HepG2 (cell line): ENCODE results near the gene CGREF1. TPM values are rescaled to one million over a fixed set of nuclear protein-coding genes. Genes with fewer than 3 reads are reported as not detected.

ENCODE experiments used
- AGO1 ChIP-seq: fragments of 200-400 bp; formaldehyde crosslinking; IDR thresholded peaks from 2 replicates; pipeline ENCODE4 v1.6.1; 2017; ENCODE audit warnings: mild to moderate bottlenecking, low read depth, low read length, moderate library complexity; ENCODE audit not compliant: poor library complexity, severe bottlenecking
- FOXM1 ChIP-seq: sonication (generic); formaldehyde crosslinking; IDR thresholded peaks from 2 replicates; pipeline ENCODE4 v1.5.0; 2020; ENCODE audit warnings: missing genetic modification reagents
- NR2F1 ChIP-seq, 2 experiments: fragments of 450-650 bp in 1 of 2; formaldehyde crosslinking in 1 of 2; IDR thresholded peaks; 2 replicates each; pipeline versions ENCODE4 v1.5.0 to v1.6.1; 2016 to 2020; ENCODE audit warnings: mild to moderate bottlenecking in 1 of 2, missing compliant biosample characterization in 1 of 2, missing genetic modification reagents in 1 of 2, moderate library complexity in 1 of 2
- RXRB ChIP-seq: IDR thresholded peaks from 2 replicates; pipeline ENCODE4 v1.6.1; 2016; ENCODE audit warnings: borderline replicate concordance, missing genetic modification reagents, missing compliant biosample characterization
- SALL1 ChIP-seq: sonication (generic); formaldehyde crosslinking; IDR thresholded peaks from 2 replicates; pipeline ENCODE4 v1.8.0; 2022; ENCODE audit warnings: mild to moderate bottlenecking, missing genetic modification reagents
- SMYD3 ChIP-seq: sonication (generic); formaldehyde crosslinking; IDR thresholded peaks from 2 replicates; pipeline ENCODE4 v1.8.1; 2023; ENCODE audit warnings: mild to moderate bottlenecking, missing genetic modification reagents
- ZMYM2 ChIP-seq: sonication (generic); formaldehyde crosslinking; IDR thresholded peaks from 2 replicates; pipeline ENCODE4 v1.8.0; 2022; ENCODE audit warnings: mild to moderate bottlenecking, missing genetic modification reagents
- ZNF101 ChIP-seq: sonication (generic); formaldehyde crosslinking; IDR thresholded peaks from 2 replicates; pipeline ENCODE4 v1.4.0; 2020; ENCODE audit warnings: mild to moderate bottlenecking, low read depth, missing genetic modification reagents, borderline replicate concordance
- ZNF205 ChIP-seq: IDR thresholded peaks from 2 replicates; pipeline ENCODE4 v1.6.1; 2018; ENCODE audit warnings: missing biosample characterization, missing genetic modification reagents
- ZNF326 ChIP-seq: sonication (generic); formaldehyde crosslinking; IDR thresholded peaks from 2 replicates; pipeline ENCODE4 v1.4.0; 2020; ENCODE audit warnings: missing genetic modification reagents, borderline replicate concordance
- ZNF761 ChIP-seq: sonication (generic); formaldehyde crosslinking; conservative IDR thresholded peaks from 2 replicates; pipeline ENCODE4 v1.4.0; 2020; ENCODE audit warnings: mild to moderate bottlenecking, missing genetic modification reagents
- ZNF792 ChIP-seq: IDR thresholded peaks from 2 replicates; pipeline ENCODE4 v1.6.1; 2016
- ZSCAN20 ChIP-seq: sonication (generic); formaldehyde crosslinking; IDR thresholded peaks from 2 replicates; pipeline ENCODE4 v1.4.0; 2020; ENCODE audit warnings: missing genetic modification reagents, mild to moderate bottlenecking, borderline replicate concordance
- polyA plus RNA-seq, 8 experiments: library from polyadenylated mRNA; depleted of rRNA in 3 of 8; stranded (reverse) in 7 of 8; unstranded in 1 of 8; fragments of >200 nt; fragmentation: Illumina TruSeq in 4 of 8; extraction: Trizol in 4 of 8; gene quantifications; 2 replicates each; pipeline versions ENCODE4 v1.2.1 to v1.2.3, GENCODE V29; 2011 to 2016; ENCODE audit warnings: low read depth in 4 of 8, missing spikeins in 1 of 8, mixed read lengths in 1 of 8; ENCODE audit not compliant: insufficient read depth in 1 of 8
- total RNA-seq, 5 experiments: library from RNA; depleted of rRNA; stranded (reverse); fragments of >200 nt; fragmentation: Illumina TruSeq; extraction: Trizol; gene quantifications; 2 replicates each; pipeline ENCODE4 v1.2.3, GENCODE V29; 2016; ENCODE audit warnings: low read depth in 1 of 5
- TF ChIP-seq, protein P1 (sequence below), 2 experiments: fragments of 450-650 bp in 1 of 2; sonication (generic) in 1 of 2; formaldehyde crosslinking in 1 of 2; IDR thresholded peaks; 2 replicates each; pipeline versions ENCODE4 v1.6.1 to v1.8.0; 2016 to 2022; ENCODE audit warnings: antibody characterized with exemption in 1 of 2, mild to moderate bottlenecking in 1 of 2, missing genetic modification reagents in 1 of 2
- TF ChIP-seq, protein P2 (sequence below): sonication (generic); formaldehyde crosslinking; IDR thresholded peaks from 2 replicates; pipeline ENCODE4 v1.4.0; 2020; ENCODE audit warnings: low read depth, missing genetic modification reagents

CGREF1 gene
- total and polyA plus RNA-seq, 2 of the 13 experiments (the other 11 are each of a cell fraction or from before 2014, with no cell fraction given) = 13.9 to 23.4 TPM

DNA sequence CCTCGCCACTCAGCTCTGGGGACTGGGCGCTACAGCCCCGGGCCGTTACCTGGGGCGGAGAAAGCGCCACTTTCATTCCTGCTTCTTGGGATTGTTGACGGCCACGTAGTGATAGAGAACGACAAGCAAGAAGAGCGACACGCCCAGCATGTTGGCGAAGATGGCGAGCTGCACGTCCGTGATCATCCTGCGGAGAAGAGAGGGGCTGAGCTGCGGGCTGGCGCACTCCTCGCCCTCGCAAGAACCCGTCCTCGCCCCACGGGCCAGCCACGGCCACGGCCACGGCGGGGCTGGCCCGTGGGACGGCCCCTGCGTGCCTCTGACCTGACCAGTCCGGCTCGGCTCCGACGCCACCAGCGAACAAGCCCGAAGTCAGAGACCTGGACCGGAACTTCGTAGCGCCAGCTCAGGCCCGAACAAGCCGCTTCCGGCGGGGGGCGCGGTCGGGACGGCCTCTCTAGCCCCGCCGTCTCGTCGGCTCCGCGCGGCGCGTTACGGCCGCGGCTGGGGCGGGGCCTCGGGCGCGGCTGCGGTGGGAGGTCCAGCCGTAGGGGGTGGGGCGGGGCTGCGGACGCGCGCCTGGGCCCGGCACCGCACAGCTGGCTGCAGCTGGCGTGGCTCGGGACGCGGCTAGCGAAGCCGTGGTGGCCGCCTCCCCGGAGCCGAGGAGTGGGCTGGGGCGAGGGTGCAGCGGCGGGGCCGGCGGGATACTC lies 47.5 kb downstream of the CGREF1 start, which contains the start of gene OST4 (continued):
- peak; percentile 17; the same call in 1 of the 2 replicates for TF ChIP-seq SMYD3
- no peak for TF ChIP-seq ZNF326 (CRISPR knock-in tag)
- peak; percentile 67 for TF ChIP-seq AGO1
- TF ChIP-seq ZNF101 (CRISPR knock-in tag) = no peak
- TF ChIP-seq ZNF205 (CRISPR knock-in tag) = peak; percentile 40; the same call in 1 of the 2 replicates
- TF ChIP-seq, protein P1, sequence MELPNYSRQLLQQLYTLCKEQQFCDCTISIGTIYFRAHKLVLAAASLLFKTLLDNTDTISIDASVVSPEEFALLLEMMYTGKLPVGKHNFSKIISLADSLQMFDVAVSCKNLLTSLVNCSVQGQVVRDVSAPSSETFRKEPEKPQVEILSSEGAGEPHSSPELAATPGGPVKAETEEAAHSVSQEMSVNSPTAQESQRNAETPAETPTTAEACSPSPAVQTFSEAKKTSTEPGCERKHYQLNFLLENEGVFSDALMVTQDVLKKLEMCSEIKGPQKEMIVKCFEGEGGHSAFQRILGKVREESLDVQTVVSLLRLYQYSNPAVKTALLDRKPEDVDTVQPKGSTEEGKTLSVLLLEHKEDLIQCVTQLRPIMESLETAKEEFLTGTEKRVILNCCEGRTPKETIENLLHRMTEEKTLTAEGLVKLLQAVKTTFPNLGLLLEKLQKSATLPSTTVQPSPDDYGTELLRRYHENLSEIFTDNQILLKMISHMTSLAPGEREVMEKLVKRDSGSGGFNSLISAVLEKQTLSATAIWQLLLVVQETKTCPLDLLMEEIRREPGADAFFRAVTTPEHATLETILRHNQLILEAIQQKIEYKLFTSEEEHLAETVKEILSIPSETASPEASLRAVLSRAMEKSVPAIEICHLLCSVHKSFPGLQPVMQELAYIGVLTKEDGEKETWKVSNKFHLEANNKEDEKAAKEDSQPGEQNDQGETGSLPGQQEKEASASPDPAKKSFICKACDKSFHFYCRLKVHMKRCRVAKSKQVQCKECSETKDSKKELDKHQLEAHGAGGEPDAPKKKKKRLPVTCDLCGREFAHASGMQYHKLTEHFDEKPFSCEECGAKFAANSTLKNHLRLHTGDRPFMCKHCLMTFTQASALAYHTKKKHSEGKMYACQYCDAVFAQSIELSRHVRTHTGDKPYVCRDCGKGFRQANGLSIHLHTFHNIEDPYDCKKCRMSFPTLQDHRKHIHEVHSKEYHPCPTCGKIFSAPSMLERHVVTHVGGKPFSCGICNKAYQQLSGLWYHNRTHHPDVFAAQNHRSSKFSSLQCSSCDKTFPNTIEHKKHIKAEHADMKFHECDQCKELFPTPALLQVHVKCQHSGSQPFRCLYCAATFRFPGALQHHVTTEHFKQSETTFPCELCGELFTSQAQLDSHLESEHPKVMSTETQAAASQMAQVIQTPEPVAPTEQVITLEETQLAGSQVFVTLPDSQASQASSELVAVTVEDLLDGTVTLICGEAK (IDR thresholded peaks at IDR 0.05) = peak; percentile 52; the same call in 1 of the 2 replicates
- TF ChIP-seq, protein P1 (CRISPR knock-in tag; IDR thresholded peaks at IDR 0.05) = no peak; the same call in 1 of the 2 replicates
- TF ChIP-seq NR2F1 (CRISPR knock-in tag; IDR thresholded peaks at IDR 0.05) = 0 out of 4 replicates have a peak, but pooled peaks of 1 of the 2 experiments have one; percentile 6
- TF ChIP-seq ZSCAN20 (CRISPR knock-in tag) = peak; percentile 29; the same call in 1 of the 2 replicates
- TF ChIP-seq RXRB (CRISPR knock-in tag) = peak; percentile 52; the same call in 1 of the 2 replicates
- TF ChIP-seq ZNF761 (CRISPR knock-in tag) = 0 out of 2 replicates have a peak, but pooled peaks have one; percentile 17
- TF ChIP-seq, protein P2, sequence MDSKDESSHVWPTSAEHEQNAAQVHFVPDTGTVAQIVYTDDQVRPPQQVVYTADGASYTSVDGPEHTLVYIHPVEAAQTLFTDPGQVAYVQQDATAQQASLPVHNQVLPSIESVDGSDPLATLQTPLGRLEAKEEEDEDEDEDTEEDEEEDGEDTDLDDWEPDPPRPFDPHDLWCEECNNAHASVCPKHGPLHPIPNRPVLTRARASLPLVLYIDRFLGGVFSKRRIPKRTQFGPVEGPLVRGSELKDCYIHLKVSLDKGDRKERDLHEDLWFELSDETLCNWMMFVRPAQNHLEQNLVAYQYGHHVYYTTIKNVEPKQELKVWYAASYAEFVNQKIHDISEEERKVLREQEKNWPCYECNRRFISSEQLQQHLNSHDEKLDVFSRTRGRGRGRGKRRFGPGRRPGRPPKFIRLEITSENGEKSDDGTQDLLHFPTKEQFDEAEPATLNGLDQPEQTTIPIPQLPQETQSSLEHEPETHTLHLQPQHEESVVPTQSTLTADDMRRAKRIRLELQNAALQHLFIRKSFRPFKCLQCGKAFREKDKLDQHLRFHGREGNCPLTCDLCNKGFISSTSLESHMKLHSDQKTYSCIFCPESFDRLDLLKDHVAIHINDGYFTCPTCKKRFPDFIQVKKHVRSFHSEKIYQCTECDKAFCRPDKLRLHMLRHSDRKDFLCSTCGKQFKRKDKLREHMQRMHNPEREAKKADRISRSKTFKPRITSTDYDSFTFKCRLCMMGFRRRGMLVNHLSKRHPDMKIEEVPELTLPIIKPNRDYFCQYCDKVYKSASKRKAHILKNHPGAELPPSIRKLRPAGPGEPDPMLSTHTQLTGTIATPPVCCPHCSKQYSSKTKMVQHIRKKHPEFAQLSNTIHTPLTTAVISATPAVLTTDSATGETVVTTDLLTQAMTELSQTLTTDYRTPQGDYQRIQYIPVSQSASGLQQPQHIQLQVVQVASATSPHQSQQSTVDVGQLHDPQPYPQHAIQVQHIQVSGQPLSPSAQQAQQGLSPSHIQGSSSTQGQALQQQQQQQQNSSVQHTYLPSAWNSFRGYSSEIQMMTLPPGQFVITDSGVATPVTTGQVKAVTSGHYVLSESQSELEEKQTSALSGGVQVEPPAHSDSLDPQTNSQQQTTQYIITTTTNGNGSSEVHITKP (CRISPR knock-in tag) = 0 out of 2 replicates have a peak, but pooled peaks have one; percentile 20
- peak; percentile 37; the same call in 1 of the 2 replicates for TF ChIP-seq FOXM1
- peak; percentile 84 for TF ChIP-seq SALL1
- no peak for TF ChIP-seq ZMYM2
- peak; percentile 78 for TF ChIP-seq ZNF792
